Stimulated activated CD4-positive, alpha-beta T cell treated with anti-CD3 and anti-CD28 coated beads, TNF-alpha, amount 100 ng/mL, for 24 hours (primary cell): ENCODE results near the gene LMAN1L.

Experiments used
- DNase-seq, 3 experiments: peaks; one replicate each; pipeline ENCODE4 v3.0.0-alpha.2; 2020; ENCODE audit warnings: low read depth in 3 of 3

The LMAN1L gene

GRCh38 chr15:74794248-74794969, 18.2 kb upstream of the LMAN1L start:
- DNase-seq: no peak

GRCh38 chr15:74794970-74795349, 17.7 kb upstream of the LMAN1L start:
- DNase-seq: no peak

DNA sequence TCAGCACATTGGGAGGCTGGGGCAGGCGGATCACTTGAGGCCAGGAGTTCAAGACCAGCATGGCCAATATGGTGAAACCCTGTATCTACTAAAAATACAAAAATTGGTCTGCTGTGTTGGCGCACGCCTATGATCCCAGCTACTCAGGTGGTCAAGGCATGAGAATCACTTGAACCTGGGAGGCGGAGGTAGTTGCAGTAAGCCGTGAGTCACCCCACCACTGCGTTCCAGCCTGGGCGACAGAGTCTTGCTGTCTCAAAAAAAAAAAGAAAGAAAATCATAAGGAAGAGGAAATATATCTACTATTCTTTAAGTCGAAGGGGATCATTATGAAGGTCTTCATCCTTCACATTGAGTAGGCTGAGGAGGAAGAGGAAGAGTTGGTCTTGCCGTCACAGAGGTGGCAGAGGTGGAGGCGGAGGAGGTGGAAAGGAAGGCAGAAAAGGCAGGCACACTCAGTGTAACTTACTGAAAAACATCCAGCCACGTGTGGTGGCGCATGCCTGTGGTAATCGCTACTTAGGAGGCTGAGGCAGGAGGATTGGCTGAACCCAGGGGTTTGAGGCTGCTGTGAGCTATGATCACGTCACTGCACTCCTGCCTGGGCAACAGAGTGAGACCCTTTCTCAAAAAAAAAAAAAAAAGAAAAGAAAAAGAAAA, 16.5 kb upstream of the LMAN1L start:
- DNase-seq: no peak

DNA sequence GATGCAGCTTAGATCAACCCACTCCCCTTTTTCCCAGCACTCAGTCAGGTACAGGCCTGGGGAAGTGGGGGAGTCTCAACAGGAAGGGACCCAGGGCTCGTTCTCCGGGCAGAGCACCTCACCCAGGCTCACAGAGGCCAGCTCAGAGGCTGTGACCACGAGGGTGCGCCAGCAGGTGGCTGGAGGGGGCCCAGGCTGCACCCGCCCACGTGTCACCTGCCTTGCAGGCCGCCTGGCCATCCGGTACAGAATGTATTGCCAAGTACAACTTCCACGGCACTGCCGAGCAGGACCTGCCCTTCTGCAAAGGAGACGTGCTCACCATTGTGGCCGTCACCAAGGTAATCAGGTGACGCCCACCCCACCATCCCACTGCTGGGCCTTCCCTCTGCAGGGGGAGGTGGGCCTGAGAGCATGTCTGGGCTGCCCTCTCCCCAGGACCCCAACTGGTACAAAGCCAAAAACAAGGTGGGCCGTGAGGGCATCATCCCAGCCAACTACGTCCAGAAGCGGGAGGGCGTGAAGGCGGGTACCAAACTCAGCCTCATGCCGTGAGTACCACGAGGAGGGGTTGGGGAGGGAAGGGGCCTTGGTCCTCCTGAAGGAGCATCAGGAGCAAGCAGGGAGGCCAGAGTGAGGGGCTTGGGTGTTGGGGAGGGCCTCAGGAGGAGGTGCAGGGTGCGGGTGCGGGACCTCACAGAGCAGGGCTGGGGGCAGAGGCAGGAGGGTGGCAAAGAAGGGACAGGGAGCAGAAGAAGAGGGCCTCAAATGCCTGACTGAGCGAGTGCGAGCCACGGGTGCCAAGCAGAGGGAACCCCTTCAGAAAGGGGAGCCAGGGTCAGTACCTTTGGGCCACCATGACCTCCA, 14.0 kb upstream of the LMAN1L start:
- no peak for DNase-seq

DNA sequence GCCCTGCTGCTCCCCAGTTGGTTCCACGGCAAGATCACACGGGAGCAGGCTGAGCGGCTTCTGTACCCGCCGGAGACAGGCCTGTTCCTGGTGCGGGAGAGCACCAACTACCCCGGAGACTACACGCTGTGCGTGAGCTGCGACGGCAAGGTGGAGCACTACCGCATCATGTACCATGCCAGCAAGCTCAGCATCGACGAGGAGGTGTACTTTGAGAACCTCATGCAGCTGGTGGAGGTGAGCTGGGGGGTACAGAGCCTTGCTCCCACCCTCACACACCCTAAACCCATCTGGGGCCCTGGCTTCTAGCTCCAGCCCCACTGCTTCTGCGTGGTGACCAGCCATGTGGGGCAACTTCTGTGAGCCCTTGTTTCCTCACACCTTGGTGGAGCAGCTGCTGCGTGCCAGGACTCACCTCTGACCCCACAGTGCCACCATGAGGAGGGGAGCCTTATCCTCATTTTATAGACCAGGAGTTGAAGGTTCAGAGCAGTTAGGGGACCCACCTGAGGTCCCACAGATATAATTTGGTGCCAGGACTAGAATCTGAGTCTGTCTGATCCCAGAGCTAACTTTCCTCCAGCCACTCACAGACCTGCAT, 13.3 kb upstream of the LMAN1L start:
- no peak for DNase-seq

- peak; percentile 74 to 83 (median 77) for DNase-seq
These were observed 12.6 kb upstream of the LMAN1L start for GRCh38 chr15:74799856-74800558.

DNA sequence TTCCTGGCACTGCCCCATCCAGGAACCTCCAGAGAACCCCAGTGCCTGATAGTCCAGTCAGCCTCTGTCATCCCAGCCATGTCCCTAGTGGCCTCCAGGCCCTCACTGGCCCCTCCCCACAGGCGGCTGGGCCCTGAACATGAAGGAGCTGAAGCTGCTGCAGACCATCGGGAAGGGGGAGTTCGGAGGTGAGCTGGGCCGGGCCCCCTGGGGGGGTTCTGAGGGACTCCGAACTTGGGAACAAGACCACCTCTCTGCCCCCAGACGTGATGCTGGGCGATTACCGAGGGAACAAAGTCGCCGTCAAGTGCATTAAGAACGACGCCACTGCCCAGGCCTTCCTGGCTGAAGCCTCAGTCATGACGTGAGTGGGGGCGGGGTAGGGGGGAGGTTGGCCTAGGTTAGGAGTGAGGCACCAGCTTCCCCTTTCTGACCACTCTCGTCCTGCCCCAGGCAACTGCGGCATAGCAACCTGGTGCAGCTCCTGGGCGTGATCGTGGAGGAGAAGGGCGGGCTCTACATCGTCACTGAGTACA, 12.0 kb upstream of the LMAN1L start:
- no peak for DNase-seq

GRCh38 chr15:74801311-74801997, 11.2 kb upstream of the LMAN1L start:
- DNase-seq: no peak

DNA sequence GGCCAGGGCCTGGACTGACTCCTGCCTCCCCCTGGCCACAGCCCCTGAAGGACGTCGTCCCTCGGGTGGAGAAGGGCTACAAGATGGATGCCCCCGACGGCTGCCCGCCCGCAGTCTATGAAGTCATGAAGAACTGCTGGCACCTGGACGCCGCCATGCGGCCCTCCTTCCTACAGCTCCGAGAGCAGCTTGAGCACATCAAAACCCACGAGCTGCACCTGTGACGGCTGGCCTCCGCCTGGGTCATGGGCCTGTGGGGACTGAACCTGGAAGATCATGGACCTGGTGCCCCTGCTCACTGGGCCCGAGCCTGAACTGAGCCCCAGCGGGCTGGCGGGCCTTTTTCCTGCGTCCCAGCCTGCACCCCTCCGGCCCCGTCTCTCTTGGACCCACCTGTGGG, 10.3 kb upstream of the LMAN1L start:
- no peak for DNase-seq

- no peak for DNase-seq
These were observed 9.7 kb upstream of the LMAN1L start for GRCh38 chr15:74802862-74803447.

GRCh38 chr15:74804935-74805334, 7.7 kb upstream of the LMAN1L start:
- no peak for DNase-seq

DNA sequence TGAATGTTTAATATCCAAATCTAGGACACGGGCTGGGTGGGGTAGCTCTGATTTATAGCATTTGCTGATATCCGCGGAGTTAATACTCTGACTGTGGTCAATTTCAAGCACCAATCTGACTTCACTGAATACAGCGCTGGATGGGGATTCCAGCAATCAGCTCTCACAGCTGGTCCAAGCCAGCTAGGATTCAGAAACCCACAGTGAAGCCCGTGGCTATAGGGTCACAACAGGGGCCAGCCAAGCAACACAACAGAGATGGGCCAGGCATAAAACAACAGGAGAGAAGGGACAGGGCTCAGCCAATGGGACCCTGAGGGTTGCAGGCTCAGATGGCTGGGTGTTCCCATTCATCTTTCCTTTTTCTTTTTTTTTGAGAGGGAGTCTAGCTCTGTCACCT, 5.4 kb upstream of the LMAN1L start:
- DNase-seq: no peak

DNA sequence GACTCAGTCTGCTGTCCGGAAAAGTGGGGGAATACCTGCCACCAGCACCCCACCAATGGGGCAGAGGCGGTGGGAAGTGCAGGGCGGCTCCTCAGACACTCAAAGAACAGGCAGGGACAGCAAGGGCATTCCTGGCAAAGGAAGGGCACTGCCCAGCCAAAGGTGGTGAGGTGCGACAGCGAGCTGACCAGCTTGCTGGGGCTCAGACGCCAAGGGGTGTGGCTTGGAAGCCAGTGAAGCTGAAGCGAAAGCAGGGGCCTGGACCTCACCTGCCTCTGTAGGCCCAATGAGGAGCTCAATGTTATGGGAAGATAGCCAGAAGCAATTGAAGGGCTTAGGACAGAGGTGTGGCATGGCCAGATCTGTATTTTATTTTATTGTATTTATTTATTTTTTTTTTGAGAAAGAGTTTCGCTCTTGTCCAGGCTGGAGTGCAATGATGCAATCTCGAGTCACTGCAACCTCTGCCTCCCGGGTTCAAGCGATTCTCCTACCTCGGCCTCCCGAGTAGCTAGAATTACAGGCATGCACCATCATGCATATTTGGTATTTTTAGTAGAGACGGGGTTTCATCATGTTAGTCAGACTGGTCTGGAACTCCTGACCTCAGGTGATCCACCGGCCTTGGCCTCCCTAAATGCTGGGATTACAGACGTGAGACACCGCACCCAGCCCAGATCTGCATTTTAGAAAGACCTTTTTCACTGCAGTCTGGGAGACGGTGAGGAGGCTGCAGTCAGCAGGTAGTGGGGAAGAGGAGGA, 4.4 kb upstream of the LMAN1L start:
- DNase-seq: no peak

DNA sequence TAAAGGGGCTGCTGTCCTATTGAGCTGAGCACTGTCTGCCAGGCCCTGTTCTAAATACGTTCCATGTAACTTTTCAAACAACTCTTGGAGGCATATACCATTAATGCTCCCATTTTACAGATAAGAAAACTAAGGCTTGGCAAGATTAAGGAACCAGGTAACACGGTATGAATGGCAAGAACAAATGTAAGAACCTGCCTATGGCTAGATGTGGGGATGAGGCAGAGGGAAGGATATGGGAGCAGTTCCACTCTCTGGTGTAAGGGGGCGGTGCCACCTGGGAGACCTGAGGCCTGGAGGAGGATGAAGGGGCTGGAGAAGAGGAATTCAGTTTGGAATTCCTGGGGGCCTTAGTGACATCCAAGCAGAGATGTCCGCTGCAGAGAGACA, 3.8 kb upstream of the LMAN1L start:
- no peak for DNase-seq

DNA sequence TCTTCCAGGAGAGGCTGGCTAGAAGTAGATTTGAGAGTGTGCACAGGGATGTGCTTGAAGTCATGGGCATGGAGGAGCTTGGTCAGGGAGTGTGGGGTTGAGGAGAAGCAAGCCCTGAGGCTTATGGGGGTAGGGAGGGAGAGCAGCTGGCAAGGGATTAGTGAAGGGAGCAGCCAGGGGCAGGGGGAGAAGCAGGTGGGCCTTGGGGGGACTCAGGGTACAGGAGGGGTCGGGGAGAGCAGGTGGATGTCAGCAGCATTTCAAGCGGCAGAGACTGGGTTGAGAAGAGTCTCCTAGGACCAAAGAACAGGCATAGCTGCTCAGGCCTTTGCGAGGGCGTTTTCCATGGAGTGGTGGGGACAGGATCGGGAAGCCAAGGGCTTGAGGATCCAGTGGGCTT, 3.4 kb upstream of the LMAN1L start:
- no peak for DNase-seq

DNA sequence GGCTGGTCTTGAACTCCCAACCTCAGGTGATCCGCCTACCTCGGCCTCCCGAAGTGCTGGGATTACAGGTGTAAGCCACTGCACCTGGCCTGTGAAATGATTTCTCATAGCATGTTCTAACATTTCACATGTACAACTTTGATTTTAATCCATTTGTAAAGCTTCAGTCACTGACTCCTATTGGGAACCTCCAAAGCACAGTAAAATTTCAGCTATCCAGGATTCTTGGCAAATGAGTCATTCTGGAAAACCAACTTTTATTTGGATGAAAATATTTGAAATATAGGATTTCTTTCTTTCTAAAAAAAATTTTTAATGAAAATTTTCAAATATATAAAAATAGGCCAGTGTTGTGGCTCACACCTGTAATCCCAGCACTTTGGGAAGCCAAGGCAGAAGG, 2.7 kb upstream of the LMAN1L start:
- DNase-seq: no peak

- DNase-seq: no peak
These were observed 2.7 kb downstream of the LMAN1L start for GRCh38 chr15:74815121-74815934.

- no peak for DNase-seq
These were observed 3.3 kb downstream of the LMAN1L start for GRCh38 chr15:74815961-74816360.
